Stimulated activated naive CD4-positive, alpha-beta T cell (primary cell): Measurements from ENCODE around the gene TNNI2.
A peak's percentile ranks its signal among the peaks of the same experiment; 100 is the strongest.

Source experiments
- DNase-seq, 6 experiments: peaks; one replicate each; lab custom pipeline; 2025; lab: John Stamatoyannopoulos, UW

TNNI2 gene

DNA sequence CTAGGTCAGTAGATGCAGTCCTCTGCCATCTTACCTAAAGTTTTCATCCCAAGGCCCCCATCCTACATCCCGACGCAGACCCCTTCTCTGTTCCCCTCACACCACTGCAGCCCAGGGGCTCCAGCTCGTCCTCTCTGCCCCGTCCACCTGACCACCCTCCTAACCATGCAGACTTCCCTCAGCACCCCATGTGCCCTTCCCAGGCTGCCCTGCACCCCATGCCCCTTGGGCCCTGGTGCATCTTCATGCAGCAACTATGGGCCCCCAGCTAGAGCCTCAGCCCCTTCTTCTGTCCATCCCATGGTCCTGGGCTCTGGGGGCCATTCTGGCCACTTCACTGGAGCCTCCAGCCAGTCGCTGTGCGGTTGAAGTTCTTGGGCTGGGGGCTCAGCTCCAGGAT is 50.0 kb downstream of the TNNI2 start:
- DNase-seq, result peak in 1 of 6 experiments; percentile 29

GRCh38 chr11:1889224-1889930 is 50.6 kb downstream of the TNNI2 start:
- peak; percentile 53 to 83 (median 72) for DNase-seq

DNA sequence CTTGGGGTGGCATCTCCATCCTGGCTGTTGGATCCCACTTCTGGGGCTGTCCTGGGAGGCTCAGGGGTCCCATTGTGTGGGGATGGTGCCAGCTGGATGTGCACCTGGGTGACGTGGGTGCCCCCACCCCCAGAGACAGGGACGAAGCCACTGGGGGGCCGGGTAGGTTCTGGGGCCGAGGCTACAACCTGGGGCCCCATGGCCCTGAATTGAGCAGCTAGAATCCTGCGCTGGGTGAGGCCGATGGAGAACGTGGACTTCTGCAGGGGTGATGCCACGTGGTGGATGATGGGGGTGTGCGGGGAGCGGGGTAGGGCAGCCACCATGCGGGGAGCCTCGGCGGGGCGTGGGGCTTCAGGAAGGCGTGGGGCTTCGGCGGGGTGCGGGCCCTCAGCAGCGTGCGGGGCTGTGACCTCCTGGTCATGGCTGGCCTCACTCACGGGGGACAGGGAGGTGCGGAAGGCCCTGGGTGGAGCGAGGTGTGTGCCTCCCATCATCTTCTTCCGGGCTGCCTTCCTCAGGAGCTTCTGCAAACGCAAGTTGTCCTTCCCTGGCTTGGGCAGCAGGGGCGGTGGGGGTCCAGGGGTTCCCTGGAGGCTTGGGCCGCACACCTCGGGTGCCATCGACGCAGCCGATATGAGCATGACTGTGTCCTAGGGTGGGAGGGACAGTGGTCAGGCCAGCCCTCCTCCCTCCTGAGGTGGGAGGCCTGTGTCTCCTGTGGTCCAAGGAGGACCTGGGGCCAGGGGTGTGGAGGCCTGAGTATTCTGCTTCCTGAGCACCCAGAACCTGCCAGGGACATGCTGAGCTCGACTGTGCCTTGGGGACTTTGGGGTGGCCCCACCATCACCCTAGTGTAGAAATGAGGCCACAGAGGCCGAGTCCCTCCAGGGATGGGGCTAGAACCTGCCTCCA is 51.4 kb downstream of the TNNI2 start:
- DNase-seq, result peak in 2 of 6 experiments; percentile 43 to 50
